ENCODE data around the gene TMEM205. TPM values are rescaled to one million over a fixed set of nuclear protein-coding genes. Genes with fewer than 3 reads are reported as not detected.

The TMEM205 gene
- total RNA-seq, 3 donors from 2014 or later (not counting 1 experiment from before 2014, with no cell fraction given) = 25.0 to 29.9 (median 29.5) TPM

GRCh38 chr19:11387162-11388034 lies 41.3 kb upstream of the TMEM205 start:
- Histone ChIP-seq H3K4me3 (ENCODE audit: low read length) (no peak overlapping the region), H3K4me1 (ENCODE audit: control insufficient read depth, insufficient read depth, low read length) (peaks cover 25% of the 10 kb centered on the region), H3K9me3 (ENCODE audit: control insufficient read depth, insufficient read depth, low read length) (peaks cover 5% of the 10 kb centered on the region), H3K27me3 (ENCODE audit: control insufficient read depth, insufficient read depth, low read length) (peaks cover 10% of the 10 kb centered on the region), H3K27ac (ENCODE audit: low read length) (no peak overlapping the region), H3K36me3 (ENCODE audit: control insufficient read depth, insufficient read depth, low read length) (no peaks in the 10 kb centered on the region)
- Mint-ChIP-seq H3K9me3 (no peaks in the 10 kb centered on the region), H3K36me3 (no peaks in the 10 kb centered on the region), H3K27ac (no peak overlapping the region), H3K4me3 (no peak overlapping the region), H3K27me3 (ENCODE audit: low read depth in 2 of 2) (peaks cover 0 to 14% of the 10 kb centered on the region in 2 donors), H3K4me1 (peaks cover 5 to 10% of the 10 kb centered on the region in 2 donors)
- TF ChIP-seq CTCF (IDR thresholded peaks at IDR 0.05) = no peak
- DNase-seq (peak in 1 of 2 donors; percentile 28), ATAC-seq (no peak)
- intact Hi-C loops (cut with micrococcal nuclease) = no loop called here
- WGBS (ENCODE audit: insufficient coverage) = 61% methylated on average over 19 of the region's 19 CpGs

GRCh38 chr19:11384778-11385129 lies 38.7 kb upstream of the TMEM205 start:
- Histone ChIP-seq H3K4me1 (ENCODE audit: control insufficient read depth, insufficient read depth, low read length) (peaks cover 48% of the 10 kb centered on the region), H3K27me3 (ENCODE audit: control insufficient read depth, insufficient read depth, low read length) (peaks cover 14% of the 10 kb centered on the region), H3K9me3 (ENCODE audit: control insufficient read depth, insufficient read depth, low read length) (no peaks in the 10 kb centered on the region), H3K36me3 (ENCODE audit: control insufficient read depth, insufficient read depth, low read length) (no peaks in the 10 kb centered on the region), H3K27ac (ENCODE audit: low read length) (no peak overlapping the region), H3K4me3 (ENCODE audit: low read length) (no peak overlapping the region)
- ATAC-seq = no peak
- DNase-seq = no peak
- H3K4me3 Mint-ChIP-seq = no peak overlapping the region
- no peak overlapping the region for H3K27ac Mint-ChIP-seq
- WGBS (ENCODE audit: insufficient coverage) = 91% methylated on average over 5 of the region's 5 CpGs
- no peaks in the 10 kb centered on the region for H3K9me3 Mint-ChIP-seq
- peaks cover 0 to 22% of the 10 kb centered on the region in 2 donors for H3K27me3 Mint-ChIP-seq (ENCODE audit: low read depth in 2 of 2)
- H3K4me1 Mint-ChIP-seq = peaks cover 23 to 31% of the 10 kb centered on the region in 2 donors
- no peak for TF ChIP-seq CTCF (IDR thresholded peaks at IDR 0.05)
- intact Hi-C loops (cut with micrococcal nuclease) = loop anchor here (5.0 kb wide), 1 partner anchor 38 kb away; no protein-coding TSS in a partner anchor
- no peaks in the 10 kb centered on the region for H3K36me3 Mint-ChIP-seq

GRCh38 chr19:11383706-11384048 lies 37.6 kb upstream of the TMEM205 start:
- H3K27ac Mint-ChIP-seq = no peak overlapping the region
- H3K9me3 Mint-ChIP-seq = no peaks in the 10 kb centered on the region
- intact Hi-C loops (cut with micrococcal nuclease) = loop anchor here (5.0 kb wide), 1 partner anchor 39 kb away; no protein-coding TSS in a partner anchor
- peaks cover 49% of the 10 kb centered on the region for H3K4me1 ChIP-seq (ENCODE audit: control insufficient read depth, insufficient read depth, low read length)
- no peak overlapping the region for H3K4me3 ChIP-seq (ENCODE audit: low read length)
- H3K36me3 Mint-ChIP-seq = no peaks in the 10 kb centered on the region
- ATAC-seq (no peak), DNase-seq (no peak)
- H3K27me3 ChIP-seq (ENCODE audit: control insufficient read depth, insufficient read depth, low read length) = peaks cover 14% of the 10 kb centered on the region
- H3K4me3 Mint-ChIP-seq = no peak overlapping the region
- H3K4me1 Mint-ChIP-seq = peaks cover 23 to 32% of the 10 kb centered on the region in 2 donors
- H3K9me3 ChIP-seq (ENCODE audit: control insufficient read depth, insufficient read depth, low read length) = no peaks in the 10 kb centered on the region
- WGBS (ENCODE audit: insufficient coverage) = 3% methylated on average over 9 of the region's 9 CpGs
- TF ChIP-seq CTCF (IDR thresholded peaks at IDR 0.05) = no peak
- H3K36me3 ChIP-seq (ENCODE audit: control insufficient read depth, insufficient read depth, low read length) = no peaks in the 10 kb centered on the region
- H3K27me3 Mint-ChIP-seq (ENCODE audit: low read depth in 2 of 2) = peaks cover 0 to 22% of the 10 kb centered on the region in 2 donors
- H3K27ac ChIP-seq (ENCODE audit: low read length) = no peak overlapping the region

All from natural killer cell (primary cell).